GM19035 (cell line): ENCODE data around the gene CD74.

Experiments used
- ATAC-seq: cut with Tn5 transposase; IDR thresholded peaks from one replicate; pipeline ENCODE4 v1.9.1; 2021; ENCODE audit not compliant: unreplicated experiment

CD74 gene

DNA sequence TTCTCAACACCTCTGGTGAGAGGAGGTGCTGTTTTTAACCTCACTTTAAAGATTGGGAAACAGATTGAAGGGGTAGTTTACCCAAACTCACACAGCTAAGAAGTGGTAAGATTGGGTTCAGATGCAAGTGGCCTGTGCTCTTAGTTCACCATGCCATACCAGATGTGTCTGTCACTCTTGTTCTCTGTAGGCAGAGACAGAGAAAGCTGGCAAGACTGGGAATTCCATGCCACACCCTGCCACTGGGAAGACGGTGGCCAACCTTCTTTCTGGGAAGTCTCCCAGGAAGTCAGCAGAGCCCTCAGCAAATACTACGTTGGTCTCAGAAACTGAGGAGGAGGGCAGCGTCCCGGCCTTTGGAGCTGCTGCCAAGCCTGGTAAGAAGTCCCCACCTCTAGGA is 44.2 kb downstream of the CD74 start:
- ATAC-seq = no peak

DNA sequence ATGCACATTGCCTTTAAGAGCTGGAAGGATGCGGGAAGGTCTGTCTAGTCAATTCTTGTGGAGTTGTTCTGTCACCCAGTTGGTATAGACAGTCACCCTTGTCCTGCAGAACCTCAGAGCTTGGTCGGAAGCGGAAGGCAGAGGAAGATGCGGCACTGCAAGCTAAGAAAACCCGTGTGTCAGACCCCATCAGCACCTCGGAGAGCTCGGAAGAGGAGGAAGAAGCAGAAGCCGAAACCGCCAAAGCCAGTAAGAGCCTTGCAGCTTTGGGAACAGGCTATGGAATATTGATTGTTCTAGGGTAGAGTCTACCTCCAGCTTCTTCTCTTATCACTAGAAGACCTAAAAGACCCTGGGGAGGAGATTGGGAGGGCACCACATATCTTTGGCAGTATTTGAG is 48.7 kb downstream of the CD74 start:
- no peak for ATAC-seq

DNA sequence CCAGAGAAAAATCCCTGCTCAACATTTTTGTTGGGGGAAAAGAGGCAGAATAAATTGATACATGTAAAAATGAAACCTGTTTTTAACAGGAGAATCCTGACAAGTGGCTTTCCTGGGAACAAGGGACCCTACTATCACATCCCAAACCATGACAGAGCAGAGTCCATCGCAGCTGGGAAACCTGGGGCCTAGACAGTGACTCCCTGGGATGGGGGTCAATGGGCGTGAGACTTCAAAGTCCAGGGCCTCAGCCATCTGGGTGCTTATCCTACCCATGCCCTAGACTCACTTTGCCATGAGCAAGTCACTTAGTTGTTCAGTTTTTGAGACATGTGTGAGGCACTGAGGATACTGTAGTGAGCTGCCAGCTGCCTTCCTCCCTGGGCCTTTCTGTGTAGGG is 49.5 kb downstream of the CD74 start:
- ATAC-seq = no peak

DNA sequence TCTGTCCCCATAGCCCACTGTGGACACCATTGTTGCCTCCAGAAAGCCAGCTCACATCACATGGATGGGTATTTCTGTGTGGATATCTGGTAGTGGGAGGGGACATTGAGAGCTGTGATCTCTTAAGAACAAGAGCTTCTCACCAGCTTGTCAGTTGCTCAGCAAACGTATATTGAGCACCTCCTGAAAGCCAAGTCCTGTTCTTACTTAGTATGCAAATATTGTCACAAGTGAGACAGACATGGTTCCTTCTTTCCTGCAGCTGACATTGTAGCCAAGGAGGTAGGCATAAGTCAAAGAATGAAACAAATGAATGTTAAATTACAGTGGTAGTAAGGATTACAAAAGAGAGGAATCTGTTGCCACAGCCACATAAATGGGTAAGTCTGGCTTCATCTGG is 51.4 kb downstream of the CD74 start:
- no peak for ATAC-seq

DNA sequence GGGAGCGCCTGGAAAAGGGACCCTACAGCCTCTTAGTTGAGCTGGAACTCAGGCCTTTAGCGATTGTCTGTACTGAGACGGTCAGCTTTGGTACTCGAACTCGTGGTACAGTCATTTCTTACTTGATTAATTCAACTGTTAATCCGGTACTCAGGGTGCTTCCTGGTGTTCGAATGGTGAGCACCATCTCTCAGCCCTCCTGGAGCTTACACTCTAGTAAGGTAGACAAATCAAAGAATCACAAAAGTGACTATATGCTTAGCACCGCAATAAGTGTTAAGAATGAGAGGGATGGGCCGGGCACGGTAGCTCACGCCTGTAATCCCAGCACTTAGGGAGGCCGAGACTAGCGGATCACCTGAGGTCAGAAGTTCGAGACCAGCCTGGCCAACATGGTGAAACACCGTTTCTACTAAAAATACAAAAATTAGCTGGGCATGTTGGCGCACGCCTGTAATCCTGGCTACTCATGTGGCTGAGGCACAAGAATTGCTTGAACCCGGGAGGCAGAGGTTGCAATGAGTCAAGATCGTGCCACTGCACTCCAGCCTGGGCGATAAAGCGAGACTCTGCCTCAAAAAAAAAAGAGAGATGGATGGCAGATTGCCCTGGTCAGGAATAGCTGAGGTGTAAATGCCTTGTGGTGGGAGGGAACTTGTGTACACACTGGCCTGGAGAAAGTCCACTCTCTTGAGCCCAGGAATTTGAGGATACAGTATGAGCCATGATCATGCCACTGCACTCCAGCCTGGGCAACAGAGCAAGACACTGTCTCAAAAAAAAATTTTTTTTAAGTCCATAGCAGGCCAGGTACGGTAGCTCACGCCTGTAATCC is 54.2 kb downstream of the CD74 start:
- no peak for ATAC-seq

DNA sequence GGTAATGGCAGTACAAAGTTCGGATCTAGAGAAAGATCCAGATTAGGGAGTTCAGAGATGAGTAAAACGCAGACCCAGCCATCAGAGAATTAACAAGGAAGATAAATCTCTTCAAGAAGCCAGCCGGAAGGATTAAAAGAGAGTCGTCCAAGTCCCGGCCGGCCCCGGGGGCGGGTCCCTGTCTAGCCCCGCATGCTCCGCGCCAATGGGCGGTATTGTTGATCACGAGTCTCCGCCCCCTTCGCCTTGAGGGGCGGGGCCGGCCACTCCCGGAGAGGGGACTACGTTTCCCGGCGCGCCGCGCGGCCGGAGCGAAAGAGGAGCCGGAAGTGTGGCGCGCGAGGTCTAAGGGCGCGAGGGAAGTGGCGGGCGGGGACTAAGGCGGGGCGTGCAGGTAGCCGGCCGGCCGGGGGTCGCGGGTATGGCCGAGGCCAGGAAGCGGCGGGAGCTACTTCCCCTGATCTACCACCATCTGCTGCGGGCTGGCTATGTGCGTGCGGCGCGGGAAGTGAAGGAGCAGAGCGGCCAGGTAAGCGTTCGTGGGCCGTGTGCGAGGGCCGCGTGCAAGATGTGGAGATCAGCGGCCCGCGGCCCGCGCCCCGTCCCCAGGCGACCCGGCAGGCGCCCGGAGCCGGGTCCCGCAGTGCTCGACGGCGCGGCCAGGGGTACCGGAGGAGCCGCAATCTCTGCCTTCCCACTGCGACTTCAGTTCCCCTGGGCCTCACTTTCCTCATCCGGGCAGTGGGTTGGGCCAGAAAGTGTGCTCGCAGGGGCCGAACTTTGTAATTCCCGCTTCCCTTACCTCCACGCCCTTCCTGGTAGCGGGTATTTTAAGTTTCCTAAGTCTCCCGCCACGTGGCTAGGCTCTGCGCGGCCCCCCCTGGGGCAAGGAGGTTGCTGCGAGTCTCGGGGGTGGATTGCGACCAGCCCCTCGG is 55.1 kb downstream of the CD74 start, which contains the start of gene TCOF1:
Gene TCOF1 (plus strand): TSS at position 372 of the 935 bp plus-strand sequence. CDS start 50 bp downstream, at position 422.
- peak; percentile 91 for ATAC-seq

DNA sequence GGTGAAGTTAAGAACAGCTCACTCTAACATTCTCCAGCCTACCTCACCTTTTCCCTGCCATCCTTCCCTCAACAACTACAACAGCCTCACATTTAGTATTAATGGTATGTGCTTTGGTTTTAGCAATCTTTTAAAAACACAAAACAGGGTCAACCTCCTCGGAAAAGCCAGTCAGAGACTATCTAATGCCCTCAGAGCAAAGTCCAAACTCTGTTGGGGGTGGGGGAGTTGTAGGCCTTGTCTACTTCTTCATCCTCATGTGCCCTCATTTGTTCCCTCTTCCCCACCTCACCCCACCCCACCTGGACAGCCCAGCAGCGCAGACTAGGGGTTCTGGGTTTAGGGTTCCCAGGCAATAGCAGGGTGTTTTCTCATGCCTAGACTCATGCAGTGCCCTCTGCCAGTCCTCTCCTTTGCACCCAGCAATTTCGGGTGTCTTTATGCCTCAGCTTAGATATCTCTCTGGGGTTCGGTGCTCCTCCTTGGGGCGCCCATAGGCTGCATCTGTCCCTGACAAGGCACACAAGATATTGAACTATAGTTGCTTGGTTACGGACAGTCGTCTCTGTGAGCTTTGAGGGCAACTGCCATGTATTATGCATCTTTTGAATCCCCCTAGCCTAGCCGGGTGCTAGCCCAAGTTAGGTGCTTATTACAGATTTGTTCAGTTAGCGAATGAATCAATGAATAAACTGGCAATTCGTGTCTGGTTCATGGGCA is 56.0 kb downstream of the CD74 start:
- no peak for ATAC-seq

DNA sequence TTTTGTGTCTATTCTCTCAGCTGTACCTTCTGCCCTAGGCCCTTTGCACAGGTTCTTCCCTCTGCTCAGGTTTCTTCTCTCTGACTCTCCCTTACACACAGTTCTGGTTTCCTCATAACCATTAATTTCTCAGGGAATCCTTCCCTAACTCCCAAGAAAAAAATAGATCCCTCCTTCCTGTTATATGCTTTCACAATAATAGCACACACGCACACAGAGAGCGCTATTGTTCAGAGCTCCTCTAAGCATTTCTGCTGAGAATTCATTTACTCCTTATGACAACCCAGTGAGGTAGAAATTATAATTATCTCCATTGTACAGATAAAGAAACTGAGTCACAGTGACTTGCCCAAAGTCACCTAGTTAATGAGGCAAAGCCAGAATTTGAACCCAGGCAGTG is 56.9 kb downstream of the CD74 start:
- no peak for ATAC-seq

DNA sequence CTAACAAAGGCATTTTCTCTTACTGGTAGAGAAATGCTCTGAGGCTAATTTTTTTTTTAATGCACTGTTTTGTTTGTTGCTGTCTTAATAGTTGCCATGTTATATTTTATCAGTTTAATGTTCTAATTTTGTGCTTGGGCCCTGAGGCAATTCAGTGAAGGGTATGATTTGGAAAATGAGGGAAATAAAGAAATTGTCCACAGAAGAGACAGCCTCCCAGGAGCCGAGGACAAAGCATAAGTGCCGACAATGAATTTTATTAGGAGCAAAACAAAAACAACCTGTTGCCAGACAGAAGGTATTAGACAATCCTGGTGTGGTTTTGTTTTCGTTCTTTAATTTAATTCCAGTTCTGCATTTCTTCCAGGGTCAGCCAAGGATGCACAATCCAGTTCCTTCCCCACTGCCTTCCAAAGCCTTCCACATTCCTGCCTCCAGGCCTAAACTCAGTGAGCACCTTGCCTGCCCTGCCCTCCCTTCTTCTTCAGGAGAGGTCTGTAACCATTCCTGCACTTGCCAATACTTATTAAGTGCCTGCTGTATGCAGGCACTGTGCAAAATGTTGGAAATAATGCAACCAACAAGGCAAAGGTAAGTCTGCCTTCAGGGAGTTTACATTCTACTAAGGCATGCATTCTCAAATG is 59.6 kb downstream of the CD74 start:
- ATAC-seq = no peak

DNA sequence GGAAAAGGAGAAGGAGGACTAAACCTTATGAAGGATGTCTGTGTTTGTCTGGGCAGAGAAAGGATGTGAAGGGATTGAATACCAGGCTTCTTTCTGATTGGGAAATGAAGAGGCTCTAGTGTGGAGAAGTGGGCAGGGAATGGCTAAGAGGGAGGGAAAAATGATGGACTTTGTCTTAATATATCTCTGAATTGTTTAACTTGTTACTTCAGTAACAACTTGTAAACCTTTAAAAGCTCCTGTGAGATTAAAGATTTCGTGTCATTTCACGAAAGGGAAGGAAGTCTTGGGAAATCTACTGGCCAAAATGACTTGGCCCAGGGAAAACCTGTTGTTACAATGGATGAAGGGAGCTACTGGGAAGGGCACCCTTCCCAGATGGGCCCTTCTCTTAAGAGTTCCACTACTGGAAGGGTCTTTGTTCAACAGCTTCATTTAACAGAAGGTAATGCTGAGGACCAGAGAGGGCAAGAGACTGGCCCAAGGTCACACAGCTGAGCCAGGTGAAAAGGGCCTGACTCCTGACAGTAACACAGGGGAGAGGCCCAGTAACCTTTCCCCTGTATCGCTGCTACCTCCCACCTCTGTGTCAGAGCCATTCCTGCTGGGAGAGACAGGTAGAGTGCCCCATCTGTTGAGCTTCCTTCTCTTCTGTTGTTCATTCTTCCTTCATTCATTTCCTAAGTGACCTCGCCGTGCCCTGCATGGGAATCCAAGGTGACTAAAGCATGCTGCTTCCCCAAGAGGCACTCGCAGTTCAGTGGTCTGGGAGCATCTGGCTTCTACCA is 60.3 kb downstream of the CD74 start:
- ATAC-seq = no peak
